GM19238 (cell line): ENCODE results near the gene STOX1.
"Not testable (repeated sequence)": the region's sequence is repeated elsewhere in the genome, so short reads cannot be mapped to it uniquely, and the experiment has no call there.

Experiments used
- DNase-seq: peaks from one replicate; pipeline ENCODE4 v3.0.0; 2011; ENCODE audit warnings: low spot score; ENCODE audit not compliant: insufficient read length

Gene STOX1

DNA sequence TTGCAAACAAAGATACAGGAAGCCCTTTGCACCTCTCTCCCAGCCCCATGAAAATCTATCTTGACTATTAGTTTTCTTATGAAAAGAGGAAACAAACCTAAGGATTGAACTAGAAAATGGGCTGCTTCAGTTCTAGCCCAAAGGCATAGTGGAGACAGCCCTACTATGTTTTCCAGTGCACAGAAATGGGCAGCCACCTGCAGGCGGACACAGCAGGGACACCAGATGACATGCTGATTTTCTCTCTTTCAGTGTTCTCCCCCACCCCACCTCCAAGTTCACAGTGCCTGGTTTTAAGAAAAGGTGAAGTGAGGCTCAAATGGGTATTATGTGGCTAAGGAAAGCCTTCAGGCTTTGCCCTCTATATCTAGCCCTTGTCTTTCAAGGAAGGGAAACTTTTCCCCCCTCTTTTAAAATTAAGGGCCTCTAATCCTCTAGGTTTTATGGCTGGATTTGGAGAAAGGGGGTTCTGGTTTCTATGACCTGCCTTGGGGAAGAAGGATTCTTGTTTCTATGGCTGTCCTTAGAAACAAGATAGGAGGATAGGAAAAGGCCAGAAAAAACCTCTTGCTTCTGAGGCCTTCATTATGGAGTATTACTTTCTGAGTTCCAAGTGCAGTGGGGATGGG lies 50.3 kb downstream of the STOX1 start:
- DNase-seq: no peak

DNA sequence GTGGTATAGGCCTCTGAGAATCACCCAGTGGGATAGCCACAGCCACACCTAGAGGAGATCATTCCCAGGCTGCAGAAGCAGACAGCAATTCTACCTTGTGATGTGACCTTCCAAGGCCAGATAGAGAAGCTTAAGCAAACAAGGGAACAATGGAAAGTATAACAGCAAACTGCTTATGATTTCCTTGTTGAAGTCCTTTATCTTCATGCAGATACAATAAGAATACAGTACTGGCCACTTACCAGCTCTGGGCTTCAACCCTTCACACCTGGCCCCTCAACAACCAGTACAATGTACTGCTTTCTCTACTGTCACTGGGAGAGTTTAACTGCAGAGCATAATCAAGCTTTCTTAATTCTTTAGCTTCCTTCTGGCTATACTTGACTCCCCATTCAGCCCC lies 51.2 kb downstream of the STOX1 start:
- DNase-seq: no peak

DNA sequence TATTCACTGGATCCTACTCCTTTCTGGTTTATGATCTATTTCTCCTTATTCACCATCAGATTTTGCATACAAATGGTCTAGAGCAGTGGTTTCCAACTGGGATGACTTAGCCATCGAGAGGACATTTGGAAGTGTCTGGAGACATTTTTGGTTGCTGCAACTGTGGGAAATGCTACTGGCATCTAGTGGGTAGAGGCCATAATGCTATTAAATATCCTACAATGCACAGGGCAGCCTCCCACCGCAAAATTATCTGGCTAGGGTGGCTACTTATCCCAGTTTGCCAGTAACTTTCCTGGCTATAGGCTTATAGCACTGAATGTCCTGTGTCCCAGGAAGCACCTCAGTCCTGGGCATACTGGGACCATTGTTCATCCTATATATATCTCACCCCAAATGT lies 52.3 kb downstream of the STOX1 start:
- DNase-seq: no peak

DNA sequence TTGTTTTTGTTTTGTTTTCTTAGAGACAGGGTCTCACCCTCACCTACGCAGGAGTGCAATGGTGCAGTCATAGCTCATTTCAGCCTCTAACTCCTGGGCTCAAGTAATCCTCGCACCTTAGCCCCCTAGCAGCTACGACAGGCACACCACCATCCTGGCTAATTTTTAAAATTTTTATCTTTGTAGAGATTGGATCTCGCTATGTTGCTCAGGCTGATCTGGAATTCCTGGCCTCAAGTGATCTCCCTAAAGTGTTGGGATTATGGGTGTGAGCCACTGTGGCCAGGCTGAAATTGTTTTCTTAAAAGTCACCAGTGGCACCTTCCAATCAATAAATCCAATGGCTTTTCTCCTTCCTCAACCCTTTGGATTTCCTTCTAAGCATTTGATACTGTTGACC lies 52.9 kb downstream of the STOX1 start:
- DNase-seq: no peak

DNA sequence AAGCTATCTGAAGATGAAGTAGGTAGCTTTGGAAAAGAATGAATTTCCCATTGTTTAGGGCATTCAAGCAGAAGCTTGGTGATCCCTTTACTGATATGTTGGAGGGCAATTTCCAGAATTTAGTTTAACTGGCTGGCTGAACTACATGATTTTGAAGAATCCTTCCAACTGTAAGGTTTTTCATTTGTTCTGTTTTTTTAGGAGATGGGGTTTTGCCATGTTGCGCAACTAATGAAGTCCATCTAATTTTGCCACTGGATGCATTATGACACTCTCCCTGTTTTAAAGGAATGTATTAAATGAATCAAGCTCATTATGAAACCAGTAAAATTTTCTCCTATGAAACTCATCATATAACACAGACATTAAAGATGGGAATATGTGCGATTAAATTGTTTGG lies 67.7 kb downstream of the STOX1 start:
- DNase-seq: no peak

- no peak for DNase-seq
These were observed 70.0 kb downstream of the STOX1 start for GRCh38 chr10:68897336-68897741.

DNA sequence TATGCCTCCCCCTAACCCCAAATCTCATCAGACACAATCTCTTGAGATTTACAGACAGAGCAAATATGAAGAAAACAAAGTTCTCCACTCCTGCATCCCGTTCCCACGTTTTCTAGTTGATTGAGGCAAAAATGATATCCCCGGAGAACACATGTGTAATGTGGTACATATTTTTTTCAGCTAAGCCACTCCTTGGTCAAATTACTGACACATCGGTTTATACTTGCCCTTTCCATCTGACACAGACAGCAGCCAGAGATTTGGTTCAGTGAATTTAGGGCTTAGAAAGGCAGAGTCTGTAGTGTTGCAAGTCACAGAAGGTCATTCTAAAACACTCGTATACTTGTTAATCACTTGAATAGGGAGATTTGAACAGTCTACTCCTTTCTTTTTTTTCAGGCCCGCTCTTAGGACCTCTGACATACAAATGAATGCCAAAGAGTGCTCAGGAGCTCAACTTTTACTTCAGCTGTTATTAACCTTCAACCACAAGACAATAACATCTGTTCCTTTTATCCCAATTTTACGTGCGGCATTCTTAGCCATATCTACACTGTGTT lies 71.9 kb downstream of the STOX1 start:
- no peak for DNase-seq

DNA sequence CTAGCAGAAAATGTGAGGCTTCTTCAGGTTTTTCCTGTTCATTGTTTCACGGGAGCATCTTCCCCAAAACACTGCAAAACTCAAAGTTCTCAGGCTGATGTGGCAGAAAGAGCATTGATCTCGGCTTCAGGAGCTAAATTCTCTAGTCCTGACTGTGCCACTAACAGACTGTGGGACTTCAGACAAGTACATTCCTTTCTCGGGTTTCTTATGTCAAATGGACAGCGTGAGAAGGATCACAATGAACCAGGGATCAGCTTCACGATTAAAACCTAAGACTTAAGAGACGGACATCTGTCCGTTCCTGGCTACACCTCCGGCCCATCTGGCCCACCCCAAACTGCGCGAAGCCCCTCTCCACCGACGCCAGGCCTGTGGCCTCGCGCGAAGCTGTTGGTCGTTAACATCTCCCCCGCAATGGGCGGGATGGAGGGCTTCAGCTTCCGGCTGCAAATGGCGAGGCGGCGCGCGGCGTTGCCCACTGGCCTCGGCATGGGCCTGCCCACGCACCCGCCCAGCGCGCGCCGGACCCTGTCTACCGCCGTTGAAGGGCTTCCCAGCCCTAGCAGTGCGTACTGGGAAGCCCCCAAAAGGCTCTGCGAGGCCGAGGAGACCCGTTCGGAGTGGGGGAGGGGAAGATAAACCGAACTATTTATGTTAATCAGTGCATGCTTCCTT lies 73.2 kb downstream of the STOX1 start:
- DNase-seq: no peak

- DNase-seq: peak; percentile 77
These were observed 74.0 kb downstream of the STOX1 start, which contains the start of gene DDX50 for GRCh38 chr10:68901105-68901927. DDX50 (plus strand) TSS chr10:68901315; CDS start chr10:68901385, 70 bp downstream.

GRCh38 chr10:68902382-68902781 lies 75.1 kb downstream of the STOX1 start:
- DNase-seq: no peak

DNA sequence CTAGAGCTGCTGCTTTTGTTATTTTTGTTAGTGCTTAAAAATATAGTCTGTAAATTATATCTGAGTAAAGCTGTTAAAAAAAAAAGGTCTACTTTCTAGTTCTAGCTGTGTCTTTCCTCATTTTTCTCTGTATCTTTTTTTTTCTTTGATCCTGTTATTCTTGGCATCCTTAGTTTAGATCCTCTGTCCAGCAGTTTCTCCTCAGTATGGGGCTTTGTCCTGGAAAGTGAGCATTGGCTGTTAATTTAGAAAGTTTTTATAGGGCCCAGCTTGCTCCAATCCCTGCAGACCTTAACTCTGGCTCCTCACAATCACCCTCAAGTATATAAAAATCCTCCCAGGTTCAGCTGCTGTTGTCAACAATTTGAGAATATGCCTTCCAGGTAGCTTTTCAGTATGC lies 97.3 kb downstream of the STOX1 start:
- no peak for DNase-seq

GRCh38 chr10:68925489-68925888 lies 98.2 kb downstream of the STOX1 start:
- no peak for DNase-seq

DNA sequence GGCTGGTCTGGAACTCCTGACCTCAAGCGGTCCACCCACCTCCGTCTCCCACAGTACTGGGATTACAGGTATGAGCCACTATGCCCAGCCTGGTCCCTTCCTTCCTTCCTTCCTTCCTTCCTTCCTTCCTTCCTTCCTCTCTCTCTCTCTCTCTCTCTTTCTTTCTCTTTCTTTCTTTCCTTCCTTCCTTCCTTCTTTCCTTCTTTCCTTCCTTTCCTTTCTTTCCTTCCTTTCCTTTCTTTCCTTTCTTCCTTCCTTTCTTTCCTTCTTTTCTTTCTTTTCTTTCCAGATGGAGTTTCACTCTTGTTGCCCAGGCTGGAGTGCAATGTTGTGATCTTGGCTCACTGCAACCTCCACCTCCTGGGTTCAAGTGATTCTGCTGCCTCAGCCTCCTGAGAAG lies 101.8 kb downstream of the STOX1 start:
- DNase-seq: not testable (repeated sequence)

DNA sequence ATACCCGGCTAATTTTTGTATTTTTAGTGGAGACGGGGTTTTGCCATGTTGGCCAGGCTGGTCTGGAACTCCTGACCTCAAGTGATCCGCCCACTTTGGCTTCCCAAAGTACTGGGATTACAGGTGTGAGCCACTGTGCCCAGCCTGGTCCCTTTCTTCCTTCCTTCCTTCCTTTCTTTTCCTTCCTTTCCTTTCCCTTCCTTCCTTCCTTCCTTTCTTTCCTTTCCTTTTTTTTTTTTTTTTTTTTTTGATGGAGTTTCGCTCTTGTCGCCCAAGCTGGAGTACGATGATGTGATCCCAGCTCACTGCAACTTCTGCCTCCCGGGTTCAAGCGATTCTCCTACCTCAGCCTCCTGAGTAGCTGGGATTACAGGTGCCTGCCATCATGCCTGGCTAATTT lies 102.6 kb downstream of the STOX1 start:
- not testable (repeated sequence) for DNase-seq

DNA sequence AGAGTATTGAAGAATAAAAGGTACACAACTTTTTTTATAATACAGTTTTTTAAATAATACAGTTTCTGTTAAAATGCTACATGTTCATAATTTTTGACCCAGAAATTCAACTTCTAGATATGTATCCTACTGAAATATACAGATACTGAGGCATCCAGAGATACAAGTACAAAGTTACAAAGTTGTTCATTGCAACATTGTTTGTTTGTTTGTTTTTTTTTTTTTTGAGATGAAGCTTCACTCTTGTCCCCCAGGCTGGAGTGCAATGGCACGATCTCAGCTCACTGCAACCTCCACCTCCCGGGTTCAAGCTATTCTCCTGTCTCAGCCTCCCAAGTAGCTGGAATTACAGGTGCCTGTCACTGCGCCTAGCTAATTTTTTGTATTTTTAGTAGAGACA lies 105.5 kb downstream of the STOX1 start:
- not testable (repeated sequence) for DNase-seq

DNA sequence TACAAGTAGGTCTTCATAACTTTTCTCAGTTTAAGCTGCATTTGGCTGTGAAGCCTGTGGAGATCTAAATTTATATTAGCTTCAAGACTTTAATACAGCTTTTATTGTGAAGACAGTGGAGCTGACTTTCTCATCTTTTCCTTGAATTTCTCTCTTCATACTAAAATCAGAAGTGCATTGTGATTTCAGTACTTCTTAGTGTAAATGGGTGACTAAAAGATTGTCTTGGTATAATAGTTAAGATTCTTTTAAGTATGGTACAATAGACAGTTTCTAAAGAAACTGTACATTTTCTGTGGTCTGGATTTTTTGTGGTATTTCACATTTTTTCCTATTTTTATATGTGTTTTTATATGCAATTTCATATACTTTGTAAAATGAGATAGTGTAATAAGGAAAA lies 107.7 kb downstream of the STOX1 start:
- no peak for DNase-seq

GRCh38 chr10:68938117-68938516 lies 110.8 kb downstream of the STOX1 start:
- DNase-seq: no peak

DNA sequence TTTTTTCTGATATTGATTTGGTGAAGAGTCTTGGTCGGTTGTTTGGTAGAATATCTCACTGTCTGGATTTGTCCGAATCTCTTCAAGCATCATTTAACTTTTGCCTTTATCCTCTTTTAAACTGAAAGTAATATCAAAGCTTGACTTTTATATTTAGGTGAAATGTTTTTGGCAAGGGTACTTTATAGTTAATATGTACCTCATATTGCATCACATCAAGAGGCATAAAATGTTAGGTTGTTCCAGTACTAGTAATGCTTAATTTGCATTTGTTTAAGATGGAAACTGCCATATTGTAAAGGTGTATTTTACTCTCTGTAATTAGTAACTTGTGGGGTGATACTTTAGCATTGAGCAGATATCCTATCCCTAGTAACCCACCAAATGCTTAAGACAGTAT lies 111.6 kb downstream of the STOX1 start:
- DNase-seq: no peak

DNA sequence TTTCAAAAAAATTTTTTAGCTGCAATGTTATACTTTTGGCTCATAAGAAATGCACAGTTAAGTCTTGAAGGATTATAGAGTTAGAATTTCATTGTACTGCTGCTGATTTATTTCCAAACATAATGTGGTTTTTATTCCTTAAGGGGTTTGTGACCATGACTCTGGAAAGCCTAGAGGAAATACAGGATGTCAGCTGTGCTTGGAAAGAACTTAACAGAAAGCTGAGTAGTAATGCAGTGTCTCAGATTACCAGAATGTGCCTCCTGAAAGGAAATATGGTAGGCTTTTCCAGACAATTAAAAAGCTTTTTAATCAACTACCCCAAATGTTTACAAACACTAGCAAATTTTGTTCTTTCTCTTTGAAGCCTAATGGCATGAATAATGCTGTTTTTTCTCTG lies 113.6 kb downstream of the STOX1 start:
- DNase-seq: not testable (repeated sequence)
